ENCODE measurements around the gene PTOV1.

DNA sequence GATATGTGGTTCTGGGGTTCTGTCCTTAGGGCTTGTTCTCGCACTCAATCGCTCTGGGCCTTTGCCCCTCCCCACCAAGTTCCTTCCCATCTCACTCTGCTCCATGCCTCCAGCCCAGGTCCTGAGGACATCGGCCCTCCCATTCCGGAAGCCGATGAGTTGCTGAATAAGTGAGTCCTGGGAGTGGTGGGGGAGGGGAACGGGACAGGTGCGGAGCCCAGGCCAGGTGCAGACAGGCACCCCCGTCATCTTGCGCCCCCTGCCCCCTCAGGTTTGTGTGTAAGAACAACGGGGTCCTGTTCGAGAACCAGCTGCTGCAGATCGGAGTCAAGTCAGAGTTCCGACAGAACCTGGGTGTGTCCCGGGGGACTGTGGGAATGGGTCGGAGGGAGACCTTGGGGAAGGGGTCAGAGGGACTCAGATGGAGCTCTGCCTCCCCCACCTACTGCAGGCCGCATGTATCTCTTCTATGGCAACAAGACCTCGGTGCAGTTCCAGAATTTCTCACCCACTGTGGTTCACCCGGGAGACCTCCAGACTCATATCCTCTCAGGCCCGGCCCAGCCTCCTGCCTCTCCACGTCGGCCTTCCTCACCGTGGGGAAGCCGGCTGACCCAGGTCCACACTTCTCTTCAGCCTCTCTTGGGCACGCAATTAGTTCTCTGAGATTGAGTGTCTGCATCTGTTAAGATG is 48.0 kb upstream of the PTOV1 start:
- TF ChIP-seq, protein P1, sequence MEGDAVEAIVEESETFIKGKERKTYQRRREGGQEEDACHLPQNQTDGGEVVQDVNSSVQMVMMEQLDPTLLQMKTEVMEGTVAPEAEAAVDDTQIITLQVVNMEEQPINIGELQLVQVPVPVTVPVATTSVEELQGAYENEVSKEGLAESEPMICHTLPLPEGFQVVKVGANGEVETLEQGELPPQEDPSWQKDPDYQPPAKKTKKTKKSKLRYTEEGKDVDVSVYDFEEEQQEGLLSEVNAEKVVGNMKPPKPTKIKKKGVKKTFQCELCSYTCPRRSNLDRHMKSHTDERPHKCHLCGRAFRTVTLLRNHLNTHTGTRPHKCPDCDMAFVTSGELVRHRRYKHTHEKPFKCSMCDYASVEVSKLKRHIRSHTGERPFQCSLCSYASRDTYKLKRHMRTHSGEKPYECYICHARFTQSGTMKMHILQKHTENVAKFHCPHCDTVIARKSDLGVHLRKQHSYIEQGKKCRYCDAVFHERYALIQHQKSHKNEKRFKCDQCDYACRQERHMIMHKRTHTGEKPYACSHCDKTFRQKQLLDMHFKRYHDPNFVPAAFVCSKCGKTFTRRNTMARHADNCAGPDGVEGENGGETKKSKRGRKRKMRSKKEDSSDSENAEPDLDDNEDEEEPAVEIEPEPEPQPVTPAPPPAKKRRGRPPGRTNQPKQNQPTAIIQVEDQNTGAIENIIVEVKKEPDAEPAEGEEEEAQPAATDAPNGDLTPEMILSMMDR (IDR thresholded peaks at IDR 0.05; ENCODE audit: insufficient read depth, low read length), result no peak
- no peak for TF ChIP-seq POLR2AphosphoS5 (IDR thresholded peaks at IDR 0.05; ENCODE audit: low read depth)
- no peak for TF ChIP-seq REST (IDR thresholded peaks at IDR 0.05; ENCODE audit: insufficient replicate concordance, low read depth)
- TF ChIP-seq GABPA (IDR thresholded peaks at IDR 0.05; ENCODE audit: low read depth), result no peak
- no peak for TF ChIP-seq SPI1 (IDR thresholded peaks at IDR 0.05; ENCODE audit: borderline replicate concordance, low read depth)
